HG03097 (cell line): ENCODE measurements around the gene DNASE1L3.
A peak's percentile ranks its signal among the peaks of the same experiment; 100 is the strongest.
"Not testable (repeated sequence)": the region's sequence is repeated elsewhere in the genome, so short reads cannot be mapped to it uniquely, and the experiment has no call there.

Experiments
- ATAC-seq: cut with Tn5 transposase; IDR thresholded peaks from one replicate; pipeline ENCODE4 v1.9.1; 2021; ENCODE audit not compliant: unreplicated experiment, low FRiP score

DNASE1L3 gene

DNA sequence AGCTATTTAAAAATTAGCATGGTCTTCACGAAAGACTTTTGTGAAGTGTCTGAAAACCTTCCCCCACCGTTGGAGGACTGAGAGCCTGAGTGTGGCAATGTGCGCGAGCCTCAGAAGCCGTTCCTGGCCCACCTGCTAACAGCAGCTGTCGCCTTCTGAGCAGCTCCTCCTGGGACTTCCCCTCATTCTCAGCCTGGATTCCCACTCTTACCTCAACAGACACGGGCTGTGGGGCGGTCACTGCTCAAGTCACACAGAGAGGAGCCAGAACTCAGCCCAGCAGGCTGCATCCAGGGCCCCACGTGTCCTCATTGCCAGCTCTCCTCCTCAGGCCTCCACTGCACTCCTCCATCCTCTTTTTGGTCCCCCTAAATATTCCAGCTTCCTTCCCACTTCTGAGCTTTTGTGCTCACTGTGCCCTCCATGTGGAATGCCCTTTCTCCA is 7.8 kb downstream of the DNASE1L3 start:
- peak; percentile 55 for ATAC-seq

DNA sequence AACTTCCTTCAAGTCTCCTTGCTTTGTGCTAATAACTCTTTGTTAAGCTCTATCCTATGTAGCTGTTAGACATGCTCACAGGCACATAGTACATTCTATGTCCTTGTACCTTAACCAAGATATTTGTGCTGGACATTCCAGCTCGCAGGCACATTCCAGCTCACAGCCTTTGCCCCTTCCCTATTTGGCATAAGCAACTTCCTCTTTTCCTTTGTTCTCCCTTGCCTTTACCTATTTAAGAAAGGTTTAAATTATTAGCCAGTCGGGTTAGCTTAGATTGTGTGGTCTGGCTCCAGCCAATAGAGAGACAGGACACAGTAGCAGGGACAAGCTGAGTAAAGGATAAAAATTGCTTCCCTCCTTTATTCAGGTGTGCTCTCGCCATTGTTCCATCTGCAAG is 9.3 kb downstream of the DNASE1L3 start:
- ATAC-seq, result not testable (repeated sequence)

DNA sequence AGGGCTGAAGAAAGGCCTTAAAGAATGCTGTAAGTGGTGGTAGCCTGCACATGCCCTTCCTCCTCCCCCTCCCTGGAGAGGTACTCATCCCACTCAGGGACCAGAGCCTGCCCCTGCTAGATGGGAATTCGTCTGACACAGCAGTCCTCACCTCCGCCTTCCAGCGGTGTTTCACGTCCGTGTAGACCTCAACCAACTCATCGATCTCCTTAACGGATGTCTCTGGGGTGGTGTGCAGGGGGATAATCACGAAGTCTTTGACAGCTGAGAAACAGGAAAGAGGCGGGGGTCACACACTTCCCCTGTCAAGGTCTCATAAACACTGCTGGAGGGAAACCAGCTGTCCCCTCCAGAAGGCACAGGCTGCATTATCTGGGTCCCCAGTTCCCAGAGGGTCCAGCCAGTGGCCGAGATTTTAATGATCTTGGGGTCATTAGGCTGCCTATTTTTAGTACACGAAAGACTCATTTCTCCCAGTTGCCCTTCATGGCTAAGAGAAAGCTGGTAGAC is 9.9 kb downstream of the DNASE1L3 start:
- no peak for ATAC-seq

GRCh38 chr3:58200121-58200709 is 10.6 kb downstream of the DNASE1L3 start:
- ATAC-seq, result no peak

- no peak for ATAC-seq
Observed at GRCh38 chr3:58198804-58199203, 12.0 kb downstream of the DNASE1L3 start.

GRCh38 chr3:58198362-58198761 is 12.4 kb downstream of the DNASE1L3 start:
- no peak for ATAC-seq

- ATAC-seq, result no peak
Observed at GRCh38 chr3:58197588-58197987, 13.2 kb downstream of the DNASE1L3 start.

DNA sequence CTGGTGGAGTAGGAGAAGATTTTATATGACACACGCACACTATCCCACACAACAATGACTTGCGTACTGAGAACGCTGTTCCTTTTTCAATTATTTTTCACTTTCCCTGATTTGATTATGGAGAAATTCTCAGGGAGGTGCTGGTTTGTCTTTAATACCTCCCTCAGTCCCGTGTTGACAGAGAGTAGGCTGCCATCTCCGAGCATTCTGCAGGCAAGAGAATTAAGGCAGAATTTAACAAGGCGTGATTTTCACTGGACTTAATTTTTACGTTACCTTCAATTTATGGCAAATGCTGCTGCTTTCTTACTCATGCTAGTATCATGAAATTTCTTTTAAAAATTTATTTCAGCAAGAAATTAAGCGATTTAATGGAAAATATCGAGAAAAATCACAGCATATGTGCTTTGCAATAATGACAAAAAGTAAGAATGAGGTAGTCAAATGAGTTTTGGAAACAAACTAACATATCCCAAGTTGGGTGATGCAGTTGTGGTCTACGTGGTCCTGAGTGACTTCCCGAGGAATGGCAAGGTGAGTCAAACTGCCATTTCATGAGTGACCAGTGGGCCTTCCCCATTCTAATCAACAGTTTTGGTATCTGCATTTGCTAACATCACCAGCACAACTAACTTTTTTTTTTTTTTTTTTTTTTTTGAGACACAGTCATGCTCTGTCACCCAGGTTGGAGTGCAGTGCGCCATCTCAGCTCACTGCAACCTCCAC is 16.9 kb downstream of the DNASE1L3 start:
- no peak for ATAC-seq

- no peak for ATAC-seq
Observed at GRCh38 chr3:58192069-58192468, 18.7 kb downstream of the DNASE1L3 start.

GRCh38 chr3:58191361-58191991 is 19.3 kb downstream of the DNASE1L3 start:
- ATAC-seq, result no peak

DNA sequence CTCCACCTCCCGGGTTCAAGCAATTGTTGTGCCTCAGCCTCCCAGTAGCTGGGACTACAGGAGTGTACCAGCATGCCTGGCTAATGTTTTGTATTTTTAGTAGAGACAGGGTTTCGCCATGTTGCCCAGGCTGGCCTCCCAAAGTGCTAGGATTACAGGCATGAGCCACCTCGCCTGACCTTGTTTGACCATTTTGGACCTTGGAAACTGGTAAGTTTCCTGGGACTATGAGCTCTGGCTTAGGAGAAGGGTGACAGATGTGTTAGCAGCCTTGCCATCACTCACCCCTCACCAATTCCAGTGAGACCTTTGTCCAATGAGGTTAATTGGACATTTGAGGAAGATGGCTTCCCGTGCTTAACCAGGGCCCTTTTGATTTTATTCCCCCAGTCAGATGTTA is 19.9 kb downstream of the DNASE1L3 start:
- ATAC-seq, result no peak

DNA sequence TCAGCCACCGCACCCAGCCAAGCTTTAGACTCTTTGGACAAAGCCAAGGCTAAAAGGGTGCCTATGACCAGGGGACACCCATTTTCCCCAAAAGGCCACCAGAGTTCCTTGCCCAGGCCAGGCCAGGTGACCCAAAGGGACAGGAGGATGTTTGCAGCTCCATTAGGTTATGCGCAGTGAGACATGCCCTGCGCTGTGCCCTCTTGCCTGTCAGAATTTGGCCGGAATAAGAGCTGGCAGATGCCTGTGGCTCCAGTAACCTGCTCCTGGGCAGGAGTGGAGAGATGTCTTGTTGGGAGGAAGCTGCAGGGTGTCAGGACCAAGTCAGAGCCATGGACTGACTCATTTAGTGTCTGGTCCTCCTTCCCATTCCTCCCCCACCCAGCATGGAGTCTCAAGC is 20.5 kb downstream of the DNASE1L3 start:
- no peak for ATAC-seq

DNA sequence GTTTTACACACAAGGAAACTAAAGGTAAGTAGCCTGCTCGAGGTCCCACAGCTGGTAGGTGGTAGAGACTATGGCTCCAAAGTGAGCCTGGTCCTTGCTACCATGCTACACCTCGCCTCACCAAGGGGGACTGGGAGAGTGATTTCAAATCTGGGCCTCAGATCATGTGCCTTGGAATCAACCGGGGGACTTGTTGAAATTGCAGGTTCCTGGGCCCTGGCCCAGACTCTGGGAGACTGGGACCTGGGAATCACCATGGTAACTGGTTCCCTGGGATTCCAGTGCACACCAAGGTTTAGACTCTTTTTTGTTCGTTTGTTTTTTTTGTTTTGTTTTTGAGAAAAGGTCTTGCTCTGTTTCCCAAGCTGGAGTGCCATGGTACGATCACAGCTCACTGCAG is 21.1 kb downstream of the DNASE1L3 start:
- ATAC-seq, result no peak

GRCh38 chr3:58188921-58189451 is 21.8 kb downstream of the DNASE1L3 start:
- no peak for ATAC-seq

DNA sequence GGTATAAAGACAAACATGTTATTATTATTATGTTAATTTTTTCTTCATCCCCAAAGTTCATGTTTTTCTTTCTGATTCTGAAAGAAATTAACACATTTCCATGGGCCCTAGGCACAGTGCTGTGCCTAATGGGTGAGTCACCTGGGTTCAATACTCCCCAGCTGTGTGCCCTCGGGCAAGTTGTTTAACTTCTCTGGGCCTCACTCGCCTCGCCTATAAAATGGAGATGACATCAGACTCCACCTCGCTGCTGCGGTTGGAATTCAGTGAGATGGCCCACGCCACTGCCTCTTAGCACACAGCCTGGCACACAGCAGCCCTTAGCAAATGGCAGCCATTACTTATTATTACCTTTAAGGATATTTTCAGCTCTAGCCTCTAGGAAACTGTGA is 22.6 kb downstream of the DNASE1L3 start:
- ATAC-seq, result no peak

DNA sequence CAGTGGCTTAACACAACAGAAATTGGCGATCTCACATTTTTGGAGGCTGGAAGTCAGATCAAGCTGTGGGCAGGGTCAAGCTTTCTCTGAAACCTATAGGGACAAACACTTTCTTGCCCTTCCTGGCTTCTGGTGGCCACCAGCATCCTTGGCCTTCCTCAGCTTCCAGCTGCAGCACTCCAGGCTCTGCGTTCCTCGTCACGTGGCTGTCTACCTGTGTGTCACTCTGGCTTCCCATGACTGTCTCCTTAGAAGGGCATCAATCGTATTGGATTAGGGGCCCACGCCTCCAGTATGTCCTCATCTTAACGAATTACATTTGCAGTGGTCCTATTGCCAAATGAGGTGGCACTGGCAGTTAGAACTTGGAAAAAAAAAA is 25.8 kb downstream of the DNASE1L3 start:
- ATAC-seq, result no peak

DNA sequence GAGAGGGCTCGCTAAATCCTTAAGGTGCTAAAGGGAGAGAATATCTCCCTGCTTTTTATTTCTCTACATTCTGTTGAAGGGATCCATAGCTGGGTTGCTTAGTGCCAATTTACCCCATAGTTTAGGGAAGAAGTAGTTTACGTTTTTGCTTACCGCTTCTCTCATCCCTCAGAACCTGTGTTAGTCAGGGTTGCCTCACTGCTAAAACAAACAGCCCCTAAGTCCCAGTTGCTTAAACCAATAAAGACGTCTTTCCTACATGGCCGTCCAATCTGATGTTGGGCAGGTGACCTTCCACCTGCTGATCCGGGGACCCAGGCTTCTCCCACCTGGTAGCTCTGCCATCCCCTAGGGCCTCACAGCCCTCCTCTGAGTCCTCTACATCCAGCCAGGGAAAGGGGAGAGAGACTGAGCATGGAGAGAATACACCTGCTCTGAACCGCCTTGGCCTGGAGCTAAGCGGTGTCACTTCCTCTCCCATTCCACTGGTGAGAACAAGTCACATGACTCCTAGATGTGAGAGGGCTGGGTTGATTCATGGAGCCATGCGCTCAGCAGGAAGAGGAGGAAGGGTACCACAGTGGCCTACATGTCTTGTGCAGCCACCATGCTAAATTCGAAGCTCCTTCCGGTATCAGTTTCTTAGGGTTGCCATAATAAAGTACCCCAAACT is 26.3 kb downstream of the DNASE1L3 start:
- ATAC-seq, result no peak

DNA sequence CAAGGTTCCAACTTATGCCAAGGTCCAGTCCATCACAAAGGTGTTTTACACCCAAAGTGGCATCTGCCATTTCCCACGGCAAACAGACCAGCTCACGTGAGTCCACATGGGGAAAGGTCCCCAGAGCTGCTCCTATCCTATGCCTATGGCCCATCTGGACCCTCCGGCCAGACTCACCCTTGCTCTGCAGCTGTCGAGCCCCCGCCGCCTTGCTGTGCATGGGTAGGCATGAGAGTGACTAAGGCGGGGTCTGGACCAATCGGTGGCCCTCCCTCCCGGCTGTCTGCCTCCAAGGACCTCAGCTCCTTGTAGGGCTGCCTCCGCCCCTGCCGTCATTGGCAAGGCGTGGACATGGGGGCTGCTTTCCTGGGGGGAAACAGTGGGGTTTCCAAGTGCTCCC is 26.9 kb downstream of the DNASE1L3 start:
- no peak for ATAC-seq

DNA sequence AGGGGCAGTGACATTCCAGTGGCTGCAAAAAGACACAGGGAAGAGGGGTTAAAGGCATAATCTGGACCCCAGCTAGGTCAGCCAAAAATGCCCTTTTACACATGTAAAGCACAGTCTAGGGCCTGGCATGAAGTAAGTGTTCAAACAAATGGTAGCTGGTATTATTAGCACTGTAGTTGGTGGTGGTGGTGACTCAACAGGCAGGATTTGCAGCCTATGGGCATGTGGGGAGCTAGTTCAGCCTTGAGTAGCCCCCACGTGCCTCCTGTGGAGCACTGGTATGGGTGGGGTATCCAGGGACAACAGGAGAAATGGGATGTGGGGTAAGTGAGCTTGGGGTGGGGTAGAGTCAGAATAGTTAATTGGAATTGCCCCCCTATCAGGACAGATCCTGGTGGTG is 27.6 kb downstream of the DNASE1L3 start:
- no peak for ATAC-seq

DNA sequence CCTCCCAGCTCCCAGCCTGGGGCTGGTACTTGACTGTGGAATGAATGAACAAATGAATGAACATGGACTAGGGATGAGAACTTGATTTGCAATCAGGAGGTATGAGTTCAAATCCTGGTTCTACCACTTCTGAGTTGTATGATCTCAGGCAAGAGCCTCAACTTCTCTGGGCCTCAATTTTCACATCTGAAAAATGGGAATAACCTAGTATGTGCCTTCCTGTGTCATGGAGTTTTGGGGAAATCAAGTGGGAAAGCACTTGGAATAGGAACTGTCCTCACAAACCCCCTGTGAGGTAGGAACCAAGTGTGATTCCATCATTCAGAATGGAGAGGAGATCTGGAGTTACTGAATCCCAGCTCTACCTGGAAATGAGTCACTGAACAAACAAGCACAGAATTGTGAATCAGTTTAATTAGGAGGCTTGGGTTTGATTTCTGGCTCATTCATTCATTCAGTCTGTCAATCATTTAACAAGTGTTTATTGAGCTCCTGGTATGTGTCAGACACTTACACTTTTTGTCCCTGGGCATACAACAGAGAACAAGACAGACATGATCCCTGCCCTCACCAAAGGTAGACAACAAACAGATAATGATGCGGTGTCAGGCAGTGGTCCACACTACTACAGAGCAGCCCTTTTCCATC is 29.7 kb downstream of the DNASE1L3 start:
- no peak for ATAC-seq
